Breast epithelium (tissue), 3 donors: ENCODE data around the gene CER1.

Experiments
- POLR2A ChIP-seq: fragments of 450-650 bp; IDR thresholded peaks from one replicate; pipeline ENCODE4 v1.6.1; 2016; ENCODE audit warnings: antibody characterized with exemption, mild to moderate bottlenecking, moderate library complexity
- TF ChIP-seq, protein P1 (sequence below), 3 donors: fragments of 450-650 bp; IDR thresholded peaks; one replicate each; pipeline ENCODE4 v1.5.1; 2016 to 2017; ENCODE audit warnings: antibody characterized with exemption in 3 of 3, mild to moderate bottlenecking in 3 of 3, moderate library complexity in 3 of 3

DNA sequence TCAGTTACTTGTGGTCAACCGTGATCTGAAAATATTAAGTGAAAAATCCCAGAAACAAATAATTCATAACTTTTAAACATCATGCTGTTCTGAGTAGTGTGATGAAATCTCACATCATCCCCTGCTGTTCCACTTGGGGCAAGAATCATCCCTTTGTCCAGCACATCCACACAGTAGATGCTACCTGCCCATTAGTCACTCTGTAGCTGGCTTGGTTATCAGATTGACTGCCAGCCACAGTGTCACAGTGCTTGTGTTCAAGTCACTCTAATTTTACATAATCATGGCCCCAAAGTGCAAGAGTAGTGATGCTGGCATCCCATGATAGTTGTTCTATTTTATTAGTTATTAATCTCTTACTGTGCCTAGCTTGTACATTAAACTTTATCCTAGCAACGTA is 39.1 kb upstream of the CER1 start:
- TF ChIP-seq, protein P1, sequence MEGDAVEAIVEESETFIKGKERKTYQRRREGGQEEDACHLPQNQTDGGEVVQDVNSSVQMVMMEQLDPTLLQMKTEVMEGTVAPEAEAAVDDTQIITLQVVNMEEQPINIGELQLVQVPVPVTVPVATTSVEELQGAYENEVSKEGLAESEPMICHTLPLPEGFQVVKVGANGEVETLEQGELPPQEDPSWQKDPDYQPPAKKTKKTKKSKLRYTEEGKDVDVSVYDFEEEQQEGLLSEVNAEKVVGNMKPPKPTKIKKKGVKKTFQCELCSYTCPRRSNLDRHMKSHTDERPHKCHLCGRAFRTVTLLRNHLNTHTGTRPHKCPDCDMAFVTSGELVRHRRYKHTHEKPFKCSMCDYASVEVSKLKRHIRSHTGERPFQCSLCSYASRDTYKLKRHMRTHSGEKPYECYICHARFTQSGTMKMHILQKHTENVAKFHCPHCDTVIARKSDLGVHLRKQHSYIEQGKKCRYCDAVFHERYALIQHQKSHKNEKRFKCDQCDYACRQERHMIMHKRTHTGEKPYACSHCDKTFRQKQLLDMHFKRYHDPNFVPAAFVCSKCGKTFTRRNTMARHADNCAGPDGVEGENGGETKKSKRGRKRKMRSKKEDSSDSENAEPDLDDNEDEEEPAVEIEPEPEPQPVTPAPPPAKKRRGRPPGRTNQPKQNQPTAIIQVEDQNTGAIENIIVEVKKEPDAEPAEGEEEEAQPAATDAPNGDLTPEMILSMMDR (IDR thresholded peaks at IDR 0.05): no peak
- TF ChIP-seq POLR2A: no peak
